Neural progenitor cell (in vitro differentiated cells): Measurements from ENCODE around the gene NLGN2.
A peak's percentile ranks its signal among the peaks of the same experiment; 100 is the strongest.

ENCODE experiments used
- EZH2 ChIP-seq: fragments of 200-600 bp; sonication (generic); IDR thresholded peaks from 2 replicates; pipeline ENCODE4 v1.6.1; 2017; ENCODE audit warnings: antibody characterized with exemption, mild to moderate bottlenecking, moderate library complexity
- EZH2phosphoT487 ChIP-seq: fragments of 200-600 bp; sonication (generic); IDR thresholded peaks from 2 replicates; pipeline ENCODE4 v1.6.1; 2017; ENCODE audit warnings: antibody characterized with exemption
- TF ChIP-seq, protein P1 (sequence below): fragments of 200-600 bp; sonication (generic); IDR thresholded peaks from 2 replicates; pipeline ENCODE4 v1.5.1; 2017; ENCODE audit warnings: antibody characterized with exemption, mild to moderate bottlenecking

DNA sequence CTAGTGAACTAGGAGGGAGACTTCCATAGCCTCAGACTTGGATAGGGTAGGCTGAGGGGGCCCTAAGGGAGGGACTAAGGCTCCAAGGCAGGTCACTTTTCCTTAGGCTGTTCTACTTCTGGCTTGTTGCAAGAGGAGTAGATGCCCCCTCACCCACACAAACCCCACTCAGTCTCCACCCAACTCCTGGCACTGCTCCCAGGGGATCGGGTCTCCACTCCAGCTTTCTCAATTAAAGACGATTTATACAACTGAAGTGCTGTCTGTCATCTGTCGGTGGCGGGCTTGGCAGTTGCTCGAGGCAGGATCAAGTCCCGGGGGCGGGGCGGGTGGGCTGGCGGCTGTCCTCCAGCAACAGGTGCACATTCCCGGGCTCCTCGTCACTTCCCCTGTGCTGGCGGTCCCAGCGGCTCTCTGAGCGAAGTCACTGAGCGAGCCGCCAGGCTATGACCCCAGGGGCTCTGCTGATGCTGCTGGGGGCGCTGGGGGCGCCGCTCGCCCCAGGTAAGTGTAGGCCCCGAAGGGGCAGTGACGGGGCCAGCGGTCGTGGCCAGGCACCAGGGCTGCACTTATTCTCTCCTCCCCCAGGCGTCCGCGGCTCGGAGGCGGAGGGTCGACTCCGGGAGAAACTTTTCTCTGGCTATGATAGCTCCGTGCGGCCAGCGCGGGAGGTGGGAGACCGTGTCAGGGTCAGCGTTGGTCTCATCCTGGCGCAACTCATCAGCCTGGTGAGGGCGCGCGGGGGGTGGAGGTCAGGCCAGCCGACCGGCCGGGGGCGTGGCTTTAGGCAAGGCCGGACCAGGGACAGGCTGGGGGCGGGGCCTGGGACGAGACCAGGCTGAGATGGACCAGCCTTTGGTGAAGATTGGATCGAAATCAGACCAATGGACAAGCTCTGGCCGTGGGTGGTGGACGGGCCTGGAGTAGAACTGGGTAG is 37.3 kb downstream of the NLGN2 start, which contains the start of gene CHRNB1:
- TF ChIP-seq, protein P1, sequence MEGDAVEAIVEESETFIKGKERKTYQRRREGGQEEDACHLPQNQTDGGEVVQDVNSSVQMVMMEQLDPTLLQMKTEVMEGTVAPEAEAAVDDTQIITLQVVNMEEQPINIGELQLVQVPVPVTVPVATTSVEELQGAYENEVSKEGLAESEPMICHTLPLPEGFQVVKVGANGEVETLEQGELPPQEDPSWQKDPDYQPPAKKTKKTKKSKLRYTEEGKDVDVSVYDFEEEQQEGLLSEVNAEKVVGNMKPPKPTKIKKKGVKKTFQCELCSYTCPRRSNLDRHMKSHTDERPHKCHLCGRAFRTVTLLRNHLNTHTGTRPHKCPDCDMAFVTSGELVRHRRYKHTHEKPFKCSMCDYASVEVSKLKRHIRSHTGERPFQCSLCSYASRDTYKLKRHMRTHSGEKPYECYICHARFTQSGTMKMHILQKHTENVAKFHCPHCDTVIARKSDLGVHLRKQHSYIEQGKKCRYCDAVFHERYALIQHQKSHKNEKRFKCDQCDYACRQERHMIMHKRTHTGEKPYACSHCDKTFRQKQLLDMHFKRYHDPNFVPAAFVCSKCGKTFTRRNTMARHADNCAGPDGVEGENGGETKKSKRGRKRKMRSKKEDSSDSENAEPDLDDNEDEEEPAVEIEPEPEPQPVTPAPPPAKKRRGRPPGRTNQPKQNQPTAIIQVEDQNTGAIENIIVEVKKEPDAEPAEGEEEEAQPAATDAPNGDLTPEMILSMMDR: peak; percentile 28
- no peak for TF ChIP-seq EZH2phosphoT487
- no peak for TF ChIP-seq EZH2
